ENCODE measurements around the gene PNLIPRP2.

PNLIPRP2 gene

DNA sequence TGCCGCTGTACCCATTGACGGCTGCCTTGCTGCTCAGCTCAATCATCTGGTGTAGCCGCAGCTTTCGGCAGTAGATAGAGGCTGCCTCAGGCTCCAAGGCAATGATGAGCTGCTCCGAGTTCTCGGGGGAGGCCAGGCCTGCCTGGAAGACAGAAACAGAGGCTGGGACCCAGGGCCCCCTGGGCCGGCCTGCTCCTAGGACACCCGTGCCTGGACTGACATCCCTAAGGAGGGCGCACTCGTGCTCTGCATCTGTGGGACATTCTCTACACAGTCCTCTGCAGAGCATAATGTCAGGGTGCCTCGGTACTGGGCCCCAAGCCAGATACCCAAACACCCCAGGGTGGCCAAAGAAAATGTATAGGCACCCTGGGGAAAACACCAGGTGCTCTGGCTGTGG lies 63.1 kb downstream of the PNLIPRP2 start:
- no peak for DNase-seq (ENCODE audit: low spot score)

DNA sequence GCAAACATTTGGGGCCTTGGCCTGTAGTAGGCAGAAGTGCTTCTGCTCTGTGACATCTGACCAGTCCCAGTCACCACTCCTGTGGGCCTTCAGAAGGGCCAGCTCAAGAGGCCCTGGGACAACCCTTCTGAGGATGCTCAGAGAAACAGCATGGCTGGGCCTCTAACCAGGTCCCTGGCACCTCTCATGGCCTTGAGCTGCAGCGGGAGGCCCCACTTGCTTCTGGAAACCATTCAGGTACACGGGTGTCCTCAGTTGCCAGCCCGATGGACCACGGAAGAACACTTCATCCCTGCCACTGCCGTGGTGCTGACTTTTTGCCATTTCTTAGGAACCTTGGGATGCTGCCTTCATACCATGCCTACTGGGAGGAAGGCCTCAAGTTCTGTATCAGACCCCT lies 64.0 kb downstream of the PNLIPRP2 start:
- no peak for DNase-seq (ENCODE audit: low spot score)

DNA sequence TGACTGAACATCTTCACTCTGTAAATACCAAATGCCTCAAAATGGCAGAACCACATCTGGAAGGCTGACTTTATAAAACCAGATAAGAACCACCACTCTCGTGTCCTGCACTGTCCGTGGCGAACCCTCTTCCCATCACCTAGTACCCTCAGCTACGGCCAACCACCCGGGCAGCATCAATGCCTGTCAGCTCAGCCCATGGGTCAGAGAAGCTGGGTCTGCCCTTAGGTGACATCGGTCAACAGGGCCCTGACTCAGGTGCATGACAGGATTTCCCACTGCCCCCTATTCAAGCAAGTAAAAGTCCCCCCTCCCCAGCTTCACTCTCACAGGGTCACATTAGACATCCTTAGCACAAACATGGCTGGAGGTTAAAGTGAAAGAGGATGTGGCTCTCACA lies 65.1 kb downstream of the PNLIPRP2 start:
- no peak for DNase-seq (ENCODE audit: low spot score)

DNA sequence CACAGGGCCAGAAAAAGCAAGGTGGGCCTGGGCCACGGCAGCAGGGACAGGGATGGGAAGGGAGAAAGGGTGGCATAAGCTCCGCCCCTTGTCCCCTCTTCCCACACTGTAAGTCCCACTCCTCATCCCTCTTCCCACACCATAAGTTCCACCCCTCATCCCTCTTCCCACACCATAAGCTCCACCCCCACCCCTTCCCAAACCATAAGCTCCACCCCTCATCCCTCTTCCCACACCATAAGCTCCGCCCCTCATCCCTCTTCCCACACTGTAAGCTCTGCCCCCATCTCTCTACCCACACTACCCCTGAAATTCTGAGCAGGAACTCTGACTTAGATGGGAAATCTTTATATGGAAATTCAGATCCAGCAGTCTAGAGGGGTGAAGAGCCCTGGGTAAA lies 65.9 kb downstream of the PNLIPRP2 start:
- no peak for DNase-seq (ENCODE audit: low spot score)

DNA sequence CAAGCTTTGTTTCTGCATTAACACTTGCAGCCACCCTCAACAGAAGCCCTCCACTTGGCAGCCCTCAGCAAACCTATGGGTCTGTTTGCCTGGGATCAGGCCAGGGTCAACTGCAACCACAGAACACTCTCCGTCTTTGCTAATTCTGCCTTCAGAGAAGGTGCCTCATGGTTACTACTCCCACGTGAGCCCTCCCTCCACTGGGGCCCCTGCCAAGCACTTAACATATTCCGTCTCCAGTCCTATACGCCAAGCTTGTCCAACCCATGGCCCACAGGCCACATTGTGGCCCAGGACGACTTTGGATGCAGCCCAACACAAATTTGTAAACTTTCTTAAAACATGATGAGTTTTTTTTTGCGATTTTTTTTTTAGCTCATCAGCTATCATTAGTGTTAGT lies 66.9 kb downstream of the PNLIPRP2 start:
- no peak for DNase-seq (ENCODE audit: low spot score)

DNA sequence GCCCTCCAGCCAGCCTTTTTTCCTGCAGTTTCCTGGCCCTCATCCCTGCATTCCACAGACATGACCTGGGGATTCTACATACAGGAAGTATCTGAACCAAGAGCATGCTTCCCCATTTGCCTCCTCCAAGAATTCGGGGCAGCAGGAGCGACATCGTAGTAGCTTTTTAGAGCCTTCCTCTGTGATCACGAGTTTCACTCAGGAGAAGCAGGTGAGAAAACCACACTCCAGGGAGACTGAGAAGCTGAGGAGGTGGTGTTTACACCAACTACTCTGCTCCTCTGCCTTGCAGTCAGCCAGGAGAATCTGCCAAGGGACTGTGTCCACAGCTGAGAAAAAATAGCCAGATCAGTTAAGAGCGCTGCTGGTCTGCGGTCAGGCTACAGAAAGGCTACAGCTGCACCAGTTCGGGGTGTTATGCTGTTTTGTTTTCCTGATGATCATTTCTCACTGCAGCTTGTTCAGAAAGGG lies 67.5 kb downstream of the PNLIPRP2 start:
- no peak for DNase-seq (ENCODE audit: low spot score)

DNA sequence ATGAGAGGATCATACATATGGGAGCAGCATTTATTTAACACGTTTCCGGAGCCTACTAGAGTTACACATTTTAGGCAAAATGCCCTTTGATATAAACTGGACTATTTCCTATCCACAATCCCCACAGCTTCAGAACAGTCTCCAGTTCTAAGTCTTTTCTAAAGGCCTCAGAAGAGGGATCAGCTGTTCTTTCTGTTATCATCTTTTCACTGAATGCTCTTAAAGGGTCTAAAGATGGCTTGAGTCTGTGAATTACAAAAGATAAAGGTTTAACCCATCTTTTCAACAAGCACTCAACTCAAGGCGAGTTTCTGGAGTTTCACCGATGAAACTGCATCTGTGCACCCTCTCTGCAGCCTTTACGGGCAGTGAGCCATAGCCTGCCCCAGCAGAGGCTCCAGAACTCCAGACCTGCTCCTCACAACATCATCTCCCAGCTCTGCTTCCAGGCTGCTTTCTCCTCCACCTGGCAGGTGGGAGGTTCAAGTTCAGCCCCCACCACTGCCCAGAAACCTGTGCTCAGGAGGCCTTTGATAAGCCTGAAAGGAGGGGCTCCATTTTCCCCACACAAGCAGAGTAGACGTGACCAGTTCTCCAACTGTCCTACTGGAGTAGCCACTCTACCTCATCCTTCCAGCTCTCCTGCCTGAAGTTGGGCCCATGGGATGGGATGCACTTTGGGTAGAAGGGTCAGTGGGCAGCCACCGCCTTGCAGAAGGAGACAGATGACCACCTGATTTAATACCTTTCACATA lies 68.2 kb downstream of the PNLIPRP2 start:
- no peak for DNase-seq (ENCODE audit: low spot score)

DNA sequence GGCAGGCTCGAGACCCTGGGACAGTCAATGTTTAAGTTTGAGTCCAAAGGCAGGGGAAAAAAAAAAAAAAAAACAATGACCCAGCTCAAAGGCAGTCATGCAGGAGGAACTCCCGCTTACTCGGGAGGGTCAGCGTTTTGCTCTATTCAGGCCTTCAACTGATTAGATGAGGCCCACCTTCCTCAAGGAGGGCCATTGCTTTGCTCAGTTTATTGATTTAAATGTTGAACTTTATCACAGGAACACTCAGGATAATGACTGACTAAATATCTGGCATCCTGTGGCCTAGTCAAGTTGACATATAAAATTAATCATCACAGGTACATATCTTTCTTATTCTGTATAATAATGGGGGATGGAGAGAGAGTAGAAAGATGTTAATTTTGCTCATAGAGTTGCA lies 69.0 kb downstream of the PNLIPRP2 start:
- DNase-seq (ENCODE audit: low spot score) = no peak

DNA sequence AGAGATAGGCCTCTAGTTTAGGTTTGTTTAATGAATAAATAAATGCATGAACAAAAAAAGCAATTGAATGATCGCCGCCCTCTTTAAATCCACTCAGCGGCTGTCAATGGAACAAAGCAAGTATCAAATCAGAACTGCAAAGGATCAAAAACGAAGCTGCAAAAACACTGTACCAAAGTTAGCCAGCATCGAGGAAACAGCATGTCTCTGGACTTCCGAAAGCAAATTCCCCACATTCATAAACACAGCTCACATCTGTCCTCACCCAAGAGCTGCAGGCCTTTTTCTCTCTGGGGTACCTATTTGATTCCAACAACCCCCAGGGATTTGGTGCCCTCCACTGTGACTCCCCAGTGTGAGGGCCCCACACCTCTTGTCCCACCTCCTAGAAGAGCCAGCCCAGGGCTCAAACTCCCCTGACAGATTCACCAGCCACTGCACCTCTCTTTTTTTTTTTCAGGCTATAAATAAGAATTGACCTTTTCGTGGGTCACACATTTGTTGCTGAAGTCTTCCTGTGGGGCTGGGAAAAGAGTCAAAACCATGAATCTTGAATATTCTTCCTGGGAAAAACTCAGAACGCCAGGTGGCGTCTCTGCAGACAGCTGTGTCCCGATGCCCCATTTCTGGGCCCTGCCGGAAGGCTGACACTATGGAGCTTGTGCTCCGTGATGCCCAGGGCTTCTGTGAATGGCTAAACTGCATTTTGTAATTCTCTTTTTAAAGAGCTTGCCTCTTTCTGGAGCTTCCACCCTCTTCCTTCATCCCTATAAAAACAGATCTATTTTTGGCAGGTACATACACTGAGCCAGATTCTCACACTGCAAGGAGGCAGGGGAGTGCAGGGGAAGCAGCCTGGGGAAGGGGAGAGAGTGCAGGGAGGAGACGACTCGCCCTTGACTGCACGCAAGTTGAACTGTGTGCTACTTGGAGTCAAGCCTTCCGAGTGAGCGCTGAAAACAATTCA lies 69.9 kb downstream of the PNLIPRP2 start:
- DNase-seq (ENCODE audit: low spot score) = peak; percentile 29

DNA sequence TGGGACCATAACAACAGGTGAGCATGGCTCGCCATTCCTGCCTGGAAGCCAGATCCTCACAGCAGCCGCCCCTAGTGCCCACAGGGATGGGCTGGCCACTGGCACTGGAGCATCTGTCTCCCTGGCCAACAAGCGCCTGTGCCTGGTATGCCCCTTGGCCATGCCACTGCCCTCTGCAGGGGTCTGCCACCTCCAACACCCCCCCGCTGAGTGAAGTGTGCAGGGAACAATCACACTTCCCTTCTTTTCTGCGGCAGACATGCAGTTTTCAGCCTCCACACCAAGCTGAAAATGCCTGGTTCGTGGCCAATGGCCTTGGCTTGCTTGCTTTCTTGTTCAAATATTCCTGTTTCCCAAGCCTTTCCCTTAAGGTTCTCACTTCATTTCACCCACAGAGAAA lies 70.9 kb downstream of the PNLIPRP2 start:
- DNase-seq (ENCODE audit: low spot score) = no peak

DNA sequence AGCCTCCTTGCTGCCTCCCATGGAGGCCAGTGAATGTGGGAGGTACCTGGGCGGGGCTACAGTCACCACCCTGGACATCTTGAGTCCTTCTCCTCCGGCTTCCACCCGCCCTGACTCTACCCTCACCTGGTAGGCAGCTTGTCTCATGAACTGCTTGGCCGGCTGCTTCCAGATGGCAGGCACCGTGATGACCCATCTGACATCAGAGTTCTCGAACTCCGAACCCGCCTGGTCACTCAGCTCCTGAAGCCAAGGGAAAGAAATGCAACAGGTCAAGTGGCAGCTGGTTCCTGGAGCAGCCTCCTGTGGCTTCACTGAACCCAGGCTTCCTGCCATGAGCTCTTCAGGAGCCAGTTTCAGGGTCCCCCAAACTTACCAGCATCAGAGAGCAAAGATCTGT lies 71.5 kb downstream of the PNLIPRP2 start:
- no peak for DNase-seq (ENCODE audit: low spot score)

DNA sequence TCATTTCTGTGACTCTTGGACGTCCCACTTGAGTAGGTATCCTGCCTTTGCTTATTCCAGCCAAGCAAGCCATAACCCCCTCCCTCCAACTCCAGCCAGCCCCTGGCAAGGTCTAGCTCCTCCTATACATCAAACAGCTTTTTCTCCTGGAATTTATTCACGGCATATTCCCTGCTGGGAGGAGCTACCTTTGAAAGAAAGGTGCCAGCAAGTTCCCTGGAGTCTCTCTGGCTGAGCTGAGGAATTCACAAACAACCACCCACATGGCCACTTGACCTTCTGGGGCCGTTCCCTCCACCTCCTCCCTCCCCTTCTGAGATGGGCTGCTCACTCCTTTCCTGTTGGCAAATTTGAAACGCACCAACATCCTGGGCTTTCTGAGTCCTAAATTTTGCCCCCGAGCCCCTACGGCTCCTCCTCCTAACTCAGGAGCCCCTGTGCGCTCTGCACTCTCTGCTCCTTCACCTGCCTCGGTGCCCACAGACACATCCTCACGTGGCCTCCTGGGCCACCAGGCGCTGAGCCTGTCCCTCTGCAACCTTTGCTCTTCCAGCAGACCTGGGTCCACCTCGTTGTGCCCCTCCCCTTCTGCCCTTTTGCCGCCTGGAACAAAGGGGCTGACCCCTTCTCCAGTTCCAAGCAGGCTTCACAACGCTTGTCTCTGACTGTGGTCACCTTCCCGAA lies 73.6 kb downstream of the PNLIPRP2 start:
- DNase-seq (ENCODE audit: low spot score) = no peak

All from HuH-7.5 (cell line).